Measurements from ENCODE around the gene ZBTB21. TPM values are rescaled to one million over a fixed set of nuclear protein-coding genes. Genes with fewer than 3 reads are reported as not detected.
A peak's percentile ranks its signal among the peaks of the same experiment; 100 is the strongest.
"Not testable (repeated sequence)": the region's sequence is repeated elsewhere in the genome, so short reads cannot be mapped to it uniquely, and the experiment has no call there.

ZBTB21 gene
- total RNA-seq, 2 experiments from 2014 or later, result 23.6 to 24.1 TPM

DNA sequence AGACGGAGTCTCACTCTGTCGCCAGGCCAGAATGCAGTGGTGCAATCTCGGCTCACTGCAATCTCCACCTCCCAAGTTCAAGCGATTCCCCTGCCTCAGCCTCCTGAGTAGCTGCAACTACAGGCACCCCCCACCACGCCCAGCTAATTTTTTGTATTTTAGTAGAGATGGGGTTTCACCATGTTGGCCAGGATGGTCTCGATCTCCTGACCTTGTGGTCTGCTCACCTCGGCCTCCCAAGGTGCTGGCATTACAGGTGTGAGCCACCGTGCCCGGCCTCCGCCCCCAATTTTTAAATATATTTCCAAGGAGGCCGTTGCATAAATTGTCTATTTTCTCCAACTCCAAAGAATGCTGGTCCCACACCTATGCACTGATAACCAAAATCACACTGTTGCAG lies 50.5 kb downstream of the ZBTB21 start:
- POLR2A ChIA-PET; H3K4me1 Mint-ChIP-seq (ENCODE audit: low read depth); H3K4me3 Mint-ChIP-seq; CTCF ChIA-PET; DNase-seq; H3K27ac Mint-ChIP-seq; intact Hi-C loops (cut with micrococcal nuclease); H3K9me3 Mint-ChIP-seq; H3K36me3 Mint-ChIP-seq: not testable (repeated sequence)
- H3K27me3 Mint-ChIP-seq, result peaks cover 19% of the 10 kb centered on the region

DNA sequence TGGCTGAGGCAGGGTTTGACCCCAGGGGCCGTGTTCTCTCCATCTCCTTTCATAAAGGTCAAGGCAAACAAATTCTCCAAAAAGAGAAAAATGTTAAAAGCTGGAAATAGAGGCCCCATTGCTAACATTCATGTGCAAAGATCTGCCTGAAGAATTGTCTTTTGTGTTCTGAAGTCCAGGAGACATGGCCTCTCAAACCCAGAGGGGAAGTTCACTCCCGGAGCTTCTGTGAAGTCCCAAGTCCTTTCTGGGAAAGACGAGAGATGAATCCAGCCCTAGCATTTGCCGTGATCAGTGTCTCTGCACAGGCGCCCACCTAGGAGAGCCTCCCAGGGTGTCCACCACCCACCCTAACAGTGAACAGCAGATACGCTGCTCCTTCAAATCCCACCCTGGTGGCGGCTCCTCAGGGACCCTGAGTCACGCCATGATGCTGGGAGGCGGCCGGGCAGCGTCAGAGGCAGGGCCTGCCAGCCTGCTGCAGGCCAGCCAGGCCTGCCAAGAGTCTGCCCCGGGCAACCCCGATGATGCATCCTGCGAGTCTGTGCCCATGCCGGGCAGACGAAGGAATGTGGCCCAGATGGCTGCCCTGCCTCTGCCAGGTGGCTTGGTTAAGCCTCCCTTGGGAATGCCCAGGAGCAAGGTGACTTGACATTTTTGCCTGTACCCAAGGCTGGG lies 51.1 kb downstream of the ZBTB21 start:
- no peak for DNase-seq
- H3K4me3 Mint-ChIP-seq, result no peak overlapping the region
- ChIA-PET CTCF (no interaction called here), POLR2A (interaction anchor here (0.6 kb wide), 1 partner anchor 337 kb away, joined by 3 read pairs; no protein-coding TSS in a partner anchor)
- H3K4me1 Mint-ChIP-seq (ENCODE audit: low read depth), result peaks cover 7% of the 10 kb centered on the region
- H3K36me3 Mint-ChIP-seq, result no peaks in the 10 kb centered on the region
- peaks cover 23% of the 10 kb centered on the region for H3K27me3 Mint-ChIP-seq
- no peaks in the 10 kb centered on the region for H3K9me3 Mint-ChIP-seq
- H3K27ac Mint-ChIP-seq, result no peak overlapping the region
- intact Hi-C loops (cut with micrococcal nuclease), result no loop called here

DNA sequence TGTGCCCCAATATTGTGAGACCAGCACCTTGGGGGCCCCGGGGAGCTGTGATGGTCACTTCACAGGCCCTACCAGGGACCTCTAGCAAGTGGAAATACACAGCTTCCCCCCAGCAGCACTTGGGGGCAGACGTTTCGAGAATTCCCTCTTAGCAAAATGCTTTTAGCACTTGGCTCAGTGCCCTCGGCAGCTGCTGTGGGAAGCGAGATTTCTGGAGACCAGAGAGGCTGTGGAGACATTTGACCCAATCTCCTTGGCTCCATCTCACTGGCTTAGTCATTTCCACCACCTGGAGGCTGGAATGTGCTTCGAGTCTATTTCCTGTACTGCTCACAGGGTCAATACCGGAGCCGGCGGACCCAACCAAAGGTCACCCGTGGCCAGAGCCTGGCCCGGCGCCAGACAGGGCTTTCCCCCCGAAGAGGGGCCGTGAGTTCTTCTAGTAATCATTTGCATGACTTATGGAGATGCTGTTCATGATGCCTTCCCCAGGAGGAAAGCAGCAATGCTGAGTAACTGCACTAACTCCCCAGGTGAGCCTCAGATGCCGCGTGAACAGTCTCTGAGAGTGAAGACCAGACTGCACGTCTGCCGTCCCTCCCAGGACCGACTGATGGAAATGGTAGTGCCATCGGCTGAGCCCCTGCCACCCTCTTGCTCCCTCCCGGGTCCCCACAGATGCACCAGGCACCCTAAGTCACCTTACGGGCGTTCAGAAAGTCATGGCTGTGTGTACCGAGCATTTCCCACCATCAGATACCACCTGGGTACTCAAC lies 52.0 kb downstream of the ZBTB21 start:
- no peak for DNase-seq
- CTCF ChIA-PET, result no interaction called here
- Mint-ChIP-seq H3K4me3 (no peak overlapping the region), H3K4me1 (ENCODE audit: low read depth) (peaks cover 7% of the 10 kb centered on the region), H3K36me3 (no peaks in the 10 kb centered on the region), H3K27ac (no peak overlapping the region), H3K9me3 (no peaks in the 10 kb centered on the region), H3K27me3 (peaks cover 23% of the 10 kb centered on the region)
- POLR2A ChIA-PET, result interaction anchor here (0.6 to 0.7 kb wide), 3 partner anchors 30 to 337 kb away, joined by 3 to 5 read pairs (median 3); no protein-coding TSS in a partner anchor
- intact Hi-C loops (cut with micrococcal nuclease), result no loop called here

DNA sequence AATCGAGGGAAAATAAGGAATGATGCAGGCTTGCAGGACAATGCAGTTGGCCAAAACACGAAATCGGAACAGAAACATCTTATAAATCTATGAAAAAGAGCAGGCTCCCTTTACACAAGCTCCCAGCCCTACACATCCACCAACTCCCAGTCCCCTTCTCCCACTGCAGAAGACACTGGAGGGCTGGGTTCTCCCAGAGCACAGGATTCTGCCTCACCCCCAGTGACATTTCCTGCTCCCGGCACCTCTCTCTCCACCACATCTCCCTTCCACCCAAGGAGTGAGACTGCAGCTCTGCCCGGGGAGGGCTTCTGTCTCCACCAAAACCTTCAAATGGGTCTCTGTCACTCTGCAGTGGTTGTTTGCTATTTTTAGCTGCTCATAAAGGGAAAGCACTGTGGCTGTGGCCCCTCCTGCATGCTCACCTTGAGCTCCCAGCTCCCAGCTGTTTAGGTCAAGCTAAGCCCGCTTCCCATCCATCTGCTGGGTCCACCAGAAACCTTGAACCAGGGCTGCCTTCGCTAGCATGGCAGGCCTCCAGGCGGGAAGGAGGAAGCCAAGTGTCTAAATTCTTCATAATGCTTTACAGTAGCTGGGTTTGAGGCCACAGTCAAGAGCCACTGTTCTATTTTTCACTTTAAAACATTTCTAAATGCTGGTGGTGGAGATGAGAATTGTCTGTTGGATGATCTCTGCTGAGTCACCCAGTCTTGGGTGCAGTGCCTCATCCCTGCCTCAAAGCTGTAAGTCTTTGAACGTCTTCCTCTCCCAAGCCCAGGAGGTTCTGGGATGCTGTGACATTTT lies 53.0 kb downstream of the ZBTB21 start:
- intact Hi-C loops (cut with micrococcal nuclease), result no loop called here
- H3K4me1 Mint-ChIP-seq (ENCODE audit: low read depth), result peaks cover 7% of the 10 kb centered on the region
- ChIA-PET CTCF (no interaction called here), POLR2A (interaction anchor here (0.7 kb wide), 1 partner anchor 37 kb away, joined by 3 read pairs; no protein-coding TSS in a partner anchor)
- DNase-seq, result no peak
- no peaks in the 10 kb centered on the region for H3K9me3 Mint-ChIP-seq
- no peak overlapping the region for H3K4me3 Mint-ChIP-seq
- no peaks in the 10 kb centered on the region for H3K36me3 Mint-ChIP-seq
- H3K27ac Mint-ChIP-seq, result no peak overlapping the region
- H3K27me3 Mint-ChIP-seq, result peaks cover 20% of the 10 kb centered on the region

DNA sequence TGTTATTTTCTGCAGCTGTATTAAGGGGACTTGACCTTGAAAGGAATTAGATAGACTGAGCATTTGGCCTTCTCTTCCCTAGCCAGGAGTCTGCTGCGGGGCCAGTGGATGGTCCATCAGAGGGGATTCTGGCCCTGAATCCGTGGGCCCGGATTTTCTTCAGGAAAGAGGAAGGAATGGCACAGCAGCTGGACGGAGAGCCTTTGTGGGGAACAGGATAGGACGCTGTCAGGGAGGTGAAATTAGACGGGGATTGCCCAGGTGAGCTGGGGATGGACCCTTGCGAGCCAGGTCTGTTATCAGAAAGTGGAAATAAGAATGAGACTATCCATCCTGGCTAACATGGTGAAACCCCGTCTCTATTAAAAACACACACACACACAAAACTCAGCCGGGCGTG lies 54.6 kb downstream of the ZBTB21 start:
- no peak overlapping the region for H3K27ac Mint-ChIP-seq
- H3K9me3 Mint-ChIP-seq, result no peaks in the 10 kb centered on the region
- no peaks in the 10 kb centered on the region for H3K36me3 Mint-ChIP-seq
- DNase-seq, result no peak
- intact Hi-C loops (cut with micrococcal nuclease), result no loop called here
- H3K27me3 Mint-ChIP-seq, result peaks cover 14% of the 10 kb centered on the region
- POLR2A ChIA-PET, result no interaction called here
- H3K4me3 Mint-ChIP-seq, result no peak overlapping the region
- peaks cover 7% of the 10 kb centered on the region for H3K4me1 Mint-ChIP-seq (ENCODE audit: low read depth)
- CTCF ChIA-PET, result no interaction called here

DNA sequence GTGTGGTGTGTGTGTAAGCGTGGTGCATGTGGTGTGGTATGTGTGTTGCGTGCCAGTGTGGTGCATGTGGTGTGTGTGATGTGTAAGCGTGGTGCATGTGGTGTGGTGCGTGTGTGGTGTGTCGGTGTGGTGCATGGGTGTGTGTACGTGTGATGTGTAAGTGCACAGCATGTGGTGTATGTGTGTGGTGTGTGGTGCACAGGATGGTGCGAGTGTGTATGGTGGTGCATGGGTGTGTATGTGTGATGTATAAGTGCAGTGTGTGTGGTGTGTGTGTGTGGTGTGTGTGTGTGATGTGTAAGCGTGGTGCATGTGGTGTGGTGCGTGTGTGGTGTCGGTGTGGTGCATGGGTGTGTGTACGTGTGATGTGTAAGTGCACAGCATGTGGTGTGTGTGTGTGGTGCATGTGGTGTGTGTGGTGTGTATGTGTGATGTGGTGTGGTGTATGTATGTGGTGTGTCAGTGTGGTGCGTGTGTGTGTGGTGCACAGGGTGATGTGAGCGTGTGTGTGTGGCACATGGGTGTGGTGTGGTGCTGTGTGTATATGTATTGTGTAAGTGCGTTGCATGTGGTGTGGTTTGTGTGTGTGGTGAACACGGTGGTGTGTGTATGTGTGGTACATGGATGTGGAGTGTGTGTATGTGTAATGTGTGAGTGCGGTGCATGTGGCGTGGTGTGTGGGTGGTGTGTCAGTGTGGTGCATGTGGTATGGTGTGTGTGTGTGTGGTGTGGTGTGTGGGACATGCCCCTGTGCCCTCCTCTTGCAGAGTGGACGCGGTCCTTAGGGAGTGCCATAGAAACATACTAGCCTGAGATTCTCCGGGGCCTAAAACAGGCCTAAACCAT lies 55.3 kb downstream of the ZBTB21 start:
- H3K4me1 Mint-ChIP-seq (ENCODE audit: low read depth), result peaks cover 7% of the 10 kb centered on the region
- H3K4me3 Mint-ChIP-seq, result peak overlapping the region; percentile 59

DNA sequence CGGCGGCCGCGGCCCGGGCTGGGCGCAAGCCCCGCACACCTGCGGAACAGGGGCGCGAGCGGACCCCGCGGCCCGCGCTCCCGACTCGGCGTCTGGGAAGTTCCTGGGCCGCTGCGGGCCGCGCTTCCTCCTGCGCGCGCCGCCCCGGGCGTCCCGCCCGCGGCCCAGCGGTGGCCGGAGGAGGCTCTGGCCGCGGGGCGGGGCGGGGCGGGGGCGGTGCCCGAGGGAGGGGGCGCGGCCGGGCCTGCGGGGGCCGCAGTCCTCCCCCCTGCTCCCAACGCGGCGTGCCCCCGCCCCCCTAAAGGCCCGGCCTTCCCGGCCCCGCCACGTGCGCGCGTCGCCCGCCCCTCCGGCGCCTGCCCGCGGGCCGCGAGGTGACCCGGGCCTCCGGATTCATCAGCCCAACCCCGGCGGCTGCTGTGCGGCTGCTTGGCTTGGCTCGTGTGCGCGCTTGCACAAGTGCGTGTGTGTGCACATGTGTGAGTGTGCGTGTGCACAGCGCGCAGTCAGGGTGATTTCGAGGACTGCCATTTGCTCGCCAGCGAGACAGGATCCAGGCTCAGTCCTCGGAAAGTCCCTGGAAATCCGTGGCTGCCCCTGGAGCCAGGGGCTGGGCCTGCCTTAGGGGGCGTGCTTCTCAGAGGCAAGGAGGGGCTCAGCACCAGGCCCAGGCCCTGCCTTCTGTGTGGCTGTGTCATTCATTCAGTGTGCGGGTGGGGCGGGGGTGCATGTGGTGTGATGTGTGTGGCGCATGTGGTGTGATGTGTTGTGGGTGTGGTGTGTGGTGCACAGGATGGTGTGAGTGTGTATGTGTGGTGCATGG lies 56.1 kb downstream of the ZBTB21 start, which contains the start of gene C2CD2:
Gene C2CD2, minus strand, starts transcription at position 188 of the 823 bp plus-strand sequence. CDS start 370 bp downstream, outside the sequence.
- intact Hi-C loops (cut with micrococcal nuclease), result no loop called here
- DNase-seq, result peak; percentile 36
- H3K27me3 Mint-ChIP-seq, result peaks cover 12% of the 10 kb centered on the region
- no peaks in the 10 kb centered on the region for H3K9me3 Mint-ChIP-seq
- POLR2A ChIA-PET, result no interaction called here
- peaks cover 7% of the 10 kb centered on the region for H3K4me1 Mint-ChIP-seq (ENCODE audit: low read depth)
- H3K4me3 Mint-ChIP-seq, result peak within 1 kb of the TSS; percentile 59
- no peak within 1 kb of the TSS for H3K27ac Mint-ChIP-seq
- CTCF ChIA-PET, result no interaction called here
- H3K36me3 Mint-ChIP-seq, result no peaks in the 10 kb centered on the region

More for the DNA sequence above, 55.3 kb downstream of the ZBTB21 start:
- no peak for DNase-seq
- intact Hi-C loops (cut with micrococcal nuclease), result no loop called here
- Mint-ChIP-seq H3K27ac (no peak overlapping the region), H3K9me3 (no peaks in the 10 kb centered on the region), H3K27me3 (peaks cover 12% of the 10 kb centered on the region), H3K36me3 (no peaks in the 10 kb centered on the region)
- ChIA-PET CTCF (no interaction called here), POLR2A (no interaction called here)

DNA sequence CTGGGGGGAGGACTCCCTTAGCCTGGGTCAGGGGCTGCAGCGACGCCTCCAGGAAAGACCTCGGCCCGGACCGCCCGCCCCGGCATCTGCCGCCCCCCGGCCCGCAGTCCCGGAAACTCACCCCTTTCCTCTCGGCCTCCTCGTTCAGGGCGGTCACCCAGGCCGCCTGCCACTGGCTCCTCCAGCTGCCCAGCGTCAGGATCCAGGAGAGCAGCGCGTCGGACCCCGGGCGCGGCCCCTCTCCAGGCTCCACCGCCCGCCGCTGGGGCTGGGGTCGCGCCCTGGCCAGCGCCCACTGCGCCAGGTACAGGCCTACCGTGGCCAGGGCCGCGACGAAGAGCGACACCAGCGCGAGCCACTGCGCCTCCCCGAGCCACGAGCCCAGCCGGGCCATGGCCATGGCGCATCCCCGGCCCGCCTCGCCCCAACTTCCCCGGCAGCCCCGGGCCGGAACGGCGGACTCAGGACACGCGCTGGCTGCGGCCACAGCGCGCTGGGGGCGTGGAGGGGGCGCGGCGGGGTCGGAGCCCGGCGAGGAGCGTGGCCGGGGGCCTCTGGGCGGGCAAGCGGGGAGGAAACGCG lies 56.8 kb downstream of the ZBTB21 start:
- Mint-ChIP-seq H3K9me3 (no peaks in the 10 kb centered on the region), H3K27ac (no peak overlapping the region), H3K4me1 (ENCODE audit: low read depth) (peaks cover 7% of the 10 kb centered on the region), H3K36me3 (no peaks in the 10 kb centered on the region), H3K4me3 (peak overlapping the region; percentile 33), H3K27me3 (peaks cover 12% of the 10 kb centered on the region)
- intact Hi-C loops (cut with micrococcal nuclease), result no loop called here
- POLR2A ChIA-PET, result no interaction called here
- CTCF ChIA-PET, result no interaction called here
- no peak for DNase-seq

DNA sequence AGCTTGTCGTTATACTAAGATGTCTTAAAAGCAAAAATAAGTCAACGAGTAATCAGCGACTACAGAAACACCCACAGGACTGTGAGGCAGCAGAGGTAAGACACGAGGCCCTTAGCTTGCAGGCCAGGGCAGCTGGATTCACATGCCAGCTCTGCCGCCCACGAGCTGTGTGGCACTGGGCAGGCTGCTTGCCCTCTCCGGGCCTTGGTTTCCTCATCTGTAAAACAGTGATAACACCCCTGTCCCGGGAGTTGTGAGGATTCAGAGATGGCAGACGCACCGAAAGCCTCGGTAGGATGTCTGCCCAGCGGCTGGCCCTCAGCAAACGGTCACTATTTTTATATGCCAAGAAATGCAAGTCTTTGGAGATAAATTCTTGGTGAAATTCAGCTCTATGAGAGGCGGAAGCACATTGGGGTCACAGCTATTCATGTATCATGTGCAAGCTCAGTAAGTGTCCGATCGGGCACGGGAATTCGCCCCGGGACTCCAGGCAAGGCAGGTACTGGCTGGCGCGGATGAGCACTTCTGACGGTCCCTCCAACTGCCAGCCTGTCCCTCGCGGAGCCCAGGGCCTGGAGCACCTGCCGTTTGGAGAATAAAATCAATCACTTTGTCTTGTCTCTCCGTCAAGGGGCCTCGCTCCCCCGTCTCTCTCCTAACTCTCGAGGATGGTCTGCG lies 57.5 kb downstream of the ZBTB21 start:
- H3K9me3 Mint-ChIP-seq, result no peaks in the 10 kb centered on the region
- ChIA-PET CTCF (no interaction called here), POLR2A (no interaction called here)
- peak overlapping the region; percentile 33 for H3K4me3 Mint-ChIP-seq
- peaks cover 12% of the 10 kb centered on the region for H3K27me3 Mint-ChIP-seq
- H3K36me3 Mint-ChIP-seq, result no peaks in the 10 kb centered on the region
- intact Hi-C loops (cut with micrococcal nuclease), result no loop called here
- peaks cover 7% of the 10 kb centered on the region for H3K4me1 Mint-ChIP-seq (ENCODE audit: low read depth)
- no peak for DNase-seq
- H3K27ac Mint-ChIP-seq, result no peak overlapping the region

DNA sequence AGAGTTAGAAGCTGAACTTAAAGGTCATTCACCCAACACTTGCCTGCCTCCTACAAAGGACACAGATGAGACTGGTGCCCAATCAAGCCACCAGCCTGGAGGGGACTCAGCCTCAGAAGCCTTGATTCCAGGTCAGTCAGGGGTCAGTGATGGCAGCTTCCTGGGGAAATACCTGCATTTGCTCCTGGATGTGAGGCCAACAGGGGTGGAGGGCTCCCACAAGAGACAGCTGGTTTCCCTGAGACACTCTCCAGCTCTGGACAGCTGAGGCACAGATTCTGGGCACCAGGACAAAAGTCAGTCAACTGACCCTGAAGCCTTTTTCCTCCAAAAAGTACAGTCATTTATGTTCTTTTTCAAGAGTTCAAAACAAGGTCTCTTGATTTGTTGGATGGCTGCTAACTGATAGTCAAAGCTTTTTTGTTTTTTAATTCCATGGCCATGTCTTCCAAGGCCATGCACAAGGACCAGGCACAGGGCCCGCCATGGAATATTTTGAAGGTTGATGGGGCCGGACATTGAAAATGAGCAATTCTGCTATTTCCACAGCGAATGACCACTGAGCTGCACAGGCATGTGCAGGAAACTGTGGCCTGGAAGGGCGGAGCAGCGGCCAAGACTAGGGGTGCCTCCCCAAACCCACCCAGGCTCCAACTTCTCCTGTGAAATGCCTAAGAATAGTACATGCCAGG lies 58.1 kb downstream of the ZBTB21 start:
- Mint-ChIP-seq H3K36me3 (no peaks in the 10 kb centered on the region), H3K27ac (no peak overlapping the region), H3K4me3 (no peak overlapping the region), H3K9me3 (no peaks in the 10 kb centered on the region), H3K27me3 (peaks cover 12% of the 10 kb centered on the region), H3K4me1 (ENCODE audit: low read depth) (peaks cover 7% of the 10 kb centered on the region)
- DNase-seq, result no peak
- ChIA-PET CTCF (no interaction called here), POLR2A (no interaction called here)
- intact Hi-C loops (cut with micrococcal nuclease), result no loop called here

All from activated CD4-positive, alpha-beta memory T cell treated with anti-CD3 and anti-CD28 coated beads for 36 hours (primary cell).